Stomach smooth muscle (tissue), 2 donors: ENCODE data around the gene SRD5A1.
"Not testable (repeated sequence)": the region's sequence is repeated elsewhere in the genome, so short reads cannot be mapped to it uniquely, and the experiment has no call there.

Experiments
- H3K27ac ChIP-seq: one replicate; pipeline ENCODE4 v1.7.0; 2013; ENCODE audit warnings: mild to moderate bottlenecking, low read length, inconsistent platforms
- H3K27me3 ChIP-seq, 2 donors: one replicate each; pipeline ENCODE4 v1.7.0; 2013; ENCODE audit warnings: low read length in 2 of 2; ENCODE audit not compliant: insufficient read depth in 2 of 2, control insufficient read depth in 1 of 2
- H3K36me3 ChIP-seq, 2 donors: one replicate each; pipeline ENCODE4 v1.7.0; 2013; ENCODE audit warnings: low read length in 2 of 2; ENCODE audit not compliant: control insufficient read depth in 2 of 2, insufficient read depth in 2 of 2
- H3K4me1 ChIP-seq: one replicate; pipeline ENCODE4 v1.7.0; 2013; ENCODE audit warnings: low read length; ENCODE audit not compliant: control insufficient read depth, insufficient read depth
- H3K4me3 ChIP-seq, 2 donors: one replicate each; pipeline ENCODE4 v1.7.0; 2013; ENCODE audit warnings: low read length in 2 of 2
- H3K9ac ChIP-seq, 2 donors: one replicate each; pipeline ENCODE4 v1.7.0; 2013; ENCODE audit warnings: low read length in 2 of 2, mild to moderate bottlenecking in 1 of 2
- H3K9me3 ChIP-seq, 2 donors: one replicate each; pipeline ENCODE4 v1.7.0; 2013; ENCODE audit warnings: low read length in 2 of 2; ENCODE audit not compliant: control insufficient read depth in 2 of 2
- donor health status: healthy.
- donor health status: Pancreatic carcinoma.

SRD5A1 gene

GRCh38 chr5:6642655-6643054, 9.4 kb downstream of the SRD5A1 start:
- Histone ChIP-seq H3K4me3 (no peak overlapping the region), H3K9me3 (no peaks in the 10 kb centered on the region), H3K9ac (no peak overlapping the region), H3K27me3 (no peaks in the 10 kb centered on the region), H3K4me1 (no peaks in the 10 kb centered on the region), H3K36me3 (peaks cover 0 to 5% of the 10 kb centered on the region in 2 donors), H3K27ac (no peak overlapping the region)

- no peak overlapping the region for H3K9ac ChIP-seq
- H3K4me1 ChIP-seq: no peaks in the 10 kb centered on the region
- no peaks in the 10 kb centered on the region for H3K27me3 ChIP-seq
- no peaks in the 10 kb centered on the region for H3K9me3 ChIP-seq
- peaks cover 0 to 5% of the 10 kb centered on the region in 2 donors for H3K36me3 ChIP-seq
- H3K27ac ChIP-seq: no peak overlapping the region
- no peak overlapping the region for H3K4me3 ChIP-seq
These were observed 11.6 kb downstream of the SRD5A1 start for GRCh38 chr5:6644794-6645241.

GRCh38 chr5:6645571-6646362, 12.5 kb downstream of the SRD5A1 start:
- not testable (repeated sequence) for H3K27me3 ChIP-seq, H3K27ac ChIP-seq, H3K36me3 ChIP-seq, H3K4me3 ChIP-seq, H3K9me3 ChIP-seq, H3K4me1 ChIP-seq, H3K9ac ChIP-seq

- Histone ChIP-seq H3K36me3 (peaks cover 3 to 12% of the 10 kb centered on the region in 2 donors), H3K4me1 (no peaks in the 10 kb centered on the region), H3K9me3 (no peaks in the 10 kb centered on the region)
These were observed 15.9 kb downstream of the SRD5A1 start for GRCh38 chr5:6649186-6649585.

GRCh38 chr5:6649681-6650080, 16.4 kb downstream of the SRD5A1 start:
- H3K4me3 ChIP-seq: no peak overlapping the region
- H3K9ac ChIP-seq: no peak overlapping the region
- no peak overlapping the region for H3K27ac ChIP-seq
- peaks cover 3 to 9% of the 10 kb centered on the region in 2 donors for H3K36me3 ChIP-seq
- no peaks in the 10 kb centered on the region for H3K4me1 ChIP-seq
- H3K27me3 ChIP-seq: no peaks in the 10 kb centered on the region
- no peaks in the 10 kb centered on the region for H3K9me3 ChIP-seq

More at GRCh38 chr5:6649186-6649585, 15.9 kb downstream of the SRD5A1 start:
- H3K9ac ChIP-seq: no peak overlapping the region
- no peaks in the 10 kb centered on the region for H3K27me3 ChIP-seq
- no peak overlapping the region for H3K27ac ChIP-seq
- no peak overlapping the region for H3K4me3 ChIP-seq

- Histone ChIP-seq H3K36me3 (peaks cover 8 to 17% of the 10 kb centered on the region in 2 donors), H3K4me1 (no peaks in the 10 kb centered on the region), H3K27me3 (no peaks in the 10 kb centered on the region), H3K9ac (no peak overlapping the region), H3K27ac (no peak overlapping the region), H3K4me3 (no peak overlapping the region), H3K9me3 (no peaks in the 10 kb centered on the region)
These were observed 18.8 kb downstream of the SRD5A1 start for GRCh38 chr5:6652025-6652424.

- peaks cover 10 to 36% of the 10 kb centered on the region in 2 donors for H3K36me3 ChIP-seq
- no peak overlapping the region for H3K4me3 ChIP-seq
- no peaks in the 10 kb centered on the region for H3K9me3 ChIP-seq
- H3K27ac ChIP-seq: no peak overlapping the region
- H3K9ac ChIP-seq: no peak overlapping the region
- H3K27me3 ChIP-seq: no peaks in the 10 kb centered on the region
- H3K4me1 ChIP-seq: no peaks in the 10 kb centered on the region
These were observed 22.2 kb downstream of the SRD5A1 start for GRCh38 chr5:6655432-6655831.

- H3K27ac ChIP-seq: no peak overlapping the region
- H3K9me3 ChIP-seq: no peaks in the 10 kb centered on the region
- peaks cover 10 to 36% of the 10 kb centered on the region in 2 donors for H3K36me3 ChIP-seq
- no peaks in the 10 kb centered on the region for H3K27me3 ChIP-seq
- no peaks in the 10 kb centered on the region for H3K4me1 ChIP-seq
- no peak overlapping the region for H3K9ac ChIP-seq
- H3K4me3 ChIP-seq: no peak overlapping the region
These were observed 23.4 kb downstream of the SRD5A1 start for GRCh38 chr5:6656680-6657079.

GRCh38 chr5:6659941-6660684, 26.9 kb downstream of the SRD5A1 start:
- Histone ChIP-seq H3K27ac (no peak overlapping the region), H3K27me3 (no peaks in the 10 kb centered on the region), H3K36me3 (peaks cover 7 to 39% of the 10 kb centered on the region in 2 donors), H3K4me1 (no peaks in the 10 kb centered on the region), H3K4me3 (no peak overlapping the region), H3K9me3 (no peaks in the 10 kb centered on the region), H3K9ac (no peak overlapping the region)

- H3K27me3 ChIP-seq: no peaks in the 10 kb centered on the region
- no peaks in the 10 kb centered on the region for H3K4me1 ChIP-seq
- no peak overlapping the region for H3K9ac ChIP-seq
- peaks cover 3 to 38% of the 10 kb centered on the region in 2 donors for H3K36me3 ChIP-seq
- no peak overlapping the region for H3K4me3 ChIP-seq
- H3K27ac ChIP-seq: no peak overlapping the region
- H3K9me3 ChIP-seq: no peaks in the 10 kb centered on the region
These were observed 27.4 kb downstream of the SRD5A1 start for GRCh38 chr5:6660688-6661087.

GRCh38 chr5:6666762-6667161, 33.5 kb downstream of the SRD5A1 start:
- Histone ChIP-seq H3K9ac (no peak overlapping the region), H3K4me1 (no peaks in the 10 kb centered on the region), H3K27ac (no peak overlapping the region), H3K4me3 (no peak overlapping the region), H3K36me3 (peaks cover 4 to 20% of the 10 kb centered on the region in 2 donors), H3K9me3 (no peaks in the 10 kb centered on the region), H3K27me3 (no peaks in the 10 kb centered on the region)
